AG20443 (cell line): ENCODE results near the gene BRAT1.

ENCODE experiments used
- DNase-seq: peaks from one replicate; pipeline ENCODE4 v3.0.0; 2012; ENCODE audit warnings: low spot score, mixed read lengths

BRAT1 gene

DNA sequence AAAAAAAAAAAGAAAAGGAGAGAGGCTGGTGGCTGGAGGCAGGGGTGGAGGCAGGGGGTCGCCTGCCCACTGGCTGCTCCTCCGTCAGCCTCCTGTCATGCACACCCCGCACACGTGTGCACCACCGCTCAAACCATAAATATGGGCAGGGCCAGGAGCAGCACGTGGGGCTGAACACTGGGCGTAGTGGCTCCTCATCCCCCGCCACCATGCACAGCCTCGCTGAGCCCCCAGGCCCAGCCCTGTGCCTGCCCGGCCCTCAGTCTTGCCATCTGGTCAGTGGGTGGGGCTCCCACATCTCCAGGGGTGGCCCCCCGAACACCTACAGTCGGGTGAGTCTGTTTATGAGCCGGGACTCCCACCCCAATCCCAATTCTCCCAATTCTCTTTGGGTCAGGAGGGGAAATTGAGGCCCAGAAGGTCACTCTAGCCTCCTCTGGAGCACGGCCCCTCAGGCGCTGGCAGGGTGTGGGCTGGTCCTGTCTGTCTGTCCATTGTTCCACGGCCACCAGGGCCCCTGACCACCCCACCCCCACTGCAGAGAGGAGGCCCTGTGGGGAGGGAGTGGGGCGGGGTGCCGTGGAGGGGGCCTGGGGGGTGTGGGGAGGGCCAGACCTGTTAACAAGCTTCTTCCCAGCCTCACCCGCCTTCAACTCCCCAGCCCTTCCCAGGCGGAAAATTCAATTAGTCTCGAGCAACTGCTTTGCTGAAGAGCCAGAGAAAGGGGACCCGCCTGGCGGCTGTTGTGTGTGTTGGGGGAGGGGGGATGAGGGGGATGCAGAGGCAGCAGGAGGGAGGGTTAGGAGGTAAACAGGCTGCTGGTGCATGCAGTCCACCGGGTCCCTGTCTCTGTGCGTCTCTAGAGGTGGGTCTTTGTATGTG is 59.7 kb downstream of the BRAT1 start:
- no peak for DNase-seq

- DNase-seq = no peak
These were observed 60.9 kb downstream of the BRAT1 start for GRCh38 chr7:2494191-2495130.

GRCh38 chr7:2493205-2494164 is 61.8 kb downstream of the BRAT1 start:
- peak; percentile 50 for DNase-seq

GRCh38 chr7:2492038-2492437 is 63.3 kb downstream of the BRAT1 start:
- no peak for DNase-seq

GRCh38 chr7:2490181-2490651 is 65.1 kb downstream of the BRAT1 start:
- no peak for DNase-seq

DNA sequence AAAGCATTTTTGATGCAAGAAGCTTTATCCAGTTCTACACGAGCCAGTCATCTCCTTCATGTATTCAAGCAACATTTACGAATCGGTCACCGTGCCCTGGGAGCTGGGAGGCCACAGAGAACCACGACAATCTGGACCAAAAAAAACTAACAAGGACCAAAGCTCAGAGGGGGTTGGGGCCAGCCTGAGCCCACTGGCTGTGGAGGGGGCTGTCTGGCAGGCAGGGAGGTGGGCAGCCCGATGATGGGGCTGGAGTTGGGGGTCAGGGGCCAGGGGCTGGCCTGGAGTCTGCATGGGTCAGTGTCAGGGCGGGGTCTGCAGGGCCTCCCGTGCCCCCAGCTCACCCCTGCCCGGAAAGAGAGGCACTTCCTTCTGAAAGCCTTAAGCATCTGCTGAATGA is 66.6 kb downstream of the BRAT1 start:
- no peak for DNase-seq

DNA sequence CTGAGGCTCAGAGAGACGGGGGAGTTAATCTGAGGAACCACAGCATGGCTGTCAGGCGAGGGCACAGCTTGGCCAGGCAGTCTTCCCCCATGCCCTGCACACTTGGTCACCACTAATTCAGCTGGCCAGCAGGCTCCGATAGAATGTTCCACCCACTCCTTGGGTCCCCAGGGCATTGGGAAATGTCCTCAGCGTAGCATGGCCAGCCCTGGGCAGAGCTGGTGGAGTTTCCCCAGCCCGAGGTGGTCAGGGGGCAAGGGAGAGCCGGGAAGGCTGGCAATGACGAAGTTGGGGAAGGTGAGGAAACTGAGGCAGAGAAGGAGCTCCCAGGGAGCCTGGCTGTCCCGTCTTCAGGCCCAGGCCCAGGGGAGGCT is 67.1 kb downstream of the BRAT1 start:
- peak; percentile 73 for DNase-seq
